Keratinocyte (primary cell): ENCODE data around the gene SMCO4. TPM values are rescaled to one million over a fixed set of nuclear protein-coding genes. Genes with fewer than 3 reads are reported as not detected.

Source experiments
- DNase-seq: peaks from one replicate; pipeline ENCODE4 v3.0.0-alpha.2; 2011; ENCODE audit warnings: low read depth, missing footprints, low spot score
- FAIRE-seq: peaks from 2 replicates; lab custom pipeline; 2011; peaks lifted over from hg19 to GRCh38; lab: Jason Lieb, UNC
- H2AFZ ChIP-seq: 2 replicates; pipeline ENCODE4 v1.6.0; 2012; ENCODE audit warnings: low read length, control low read depth, inconsistent platforms; ENCODE audit not compliant: control insufficient read depth
- H3K27ac ChIP-seq: 2 replicates; pipeline ENCODE4 v1.5.1; 2011; ENCODE audit warnings: low read length; ENCODE audit not compliant: control insufficient read depth, insufficient read depth
- H3K27me3 ChIP-seq: 3 replicates; pipeline ENCODE4 v1.6.0; 2011; ENCODE audit warnings: low read length; ENCODE audit not compliant: control insufficient read depth, insufficient read depth; ENCODE audit errors: extremely low read depth
- H3K36me3 ChIP-seq, 2 experiments: 2 replicates in 1 of 2; 3 replicates in 1 of 2; pipeline ENCODE4 v1.5.1; 2011; ENCODE audit warnings: low read length in 2 of 2, mild to moderate bottlenecking in 1 of 2; ENCODE audit not compliant: control insufficient read depth in 2 of 2, insufficient read depth in 2 of 2; ENCODE audit errors: extremely low read depth in 1 of 2
- H3K4me1 ChIP-seq: 3 replicates; pipeline ENCODE4 v1.5.1; 2011; ENCODE audit warnings: low read length; ENCODE audit not compliant: control insufficient read depth, insufficient read depth; ENCODE audit errors: extremely low read depth
- H3K4me2 ChIP-seq: 3 replicates; pipeline ENCODE4 v1.6.0; 2011; ENCODE audit warnings: low read depth, low read length; ENCODE audit not compliant: control insufficient read depth, insufficient read depth; ENCODE audit errors: extremely low read depth
- H3K4me3 ChIP-seq, 3 experiments: fragments of 200-600 bp in 1 of 3; sonication (generic) in 1 of 3; 2 replicates in 2 of 3; 3 replicates in 1 of 3; pipeline ENCODE4 v1.5.1; 2011 to 2016; ENCODE audit warnings: low read length in 3 of 3, mild to moderate bottlenecking in 3 of 3, control low read depth in 2 of 3, inconsistent platforms in 1 of 3, low read depth in 1 of 3, mixed read lengths in 1 of 3, mixed run types in 1 of 3, moderate library complexity in 1 of 3; ENCODE audit not compliant: control insufficient read depth in 2 of 3, insufficient read depth in 2 of 3; ENCODE audit errors: extremely low read depth in 1 of 3
- H3K79me2 ChIP-seq: 2 replicates; pipeline ENCODE4 v1.6.0; 2012; ENCODE audit warnings: low read length; ENCODE audit not compliant: control insufficient read depth, insufficient read depth
- H3K9ac ChIP-seq: 3 replicates; pipeline ENCODE4 v1.6.0; 2011; ENCODE audit warnings: low read length; ENCODE audit not compliant: control insufficient read depth, insufficient read depth; ENCODE audit errors: extremely low read depth
- H3K9me1 ChIP-seq: 3 replicates; pipeline ENCODE4 v1.6.0; 2011; ENCODE audit warnings: low read length; ENCODE audit not compliant: control insufficient read depth, insufficient read depth; ENCODE audit errors: extremely low read depth
- H3K9me3 ChIP-seq: 2 replicates; pipeline ENCODE4 v1.5.1; 2012; ENCODE audit warnings: low read depth, low read length; ENCODE audit not compliant: control insufficient read depth
- H4K20me1 ChIP-seq: 3 replicates; pipeline ENCODE4 v1.6.0; 2011; ENCODE audit warnings: low read length; ENCODE audit not compliant: control insufficient read depth, insufficient read depth; ENCODE audit errors: extremely low read depth
- CTCF ChIP-seq, 3 experiments: IDR thresholded peaks in 1 of 3; conservative IDR thresholded peaks in 1 of 3; optimal IDR thresholded peaks in 1 of 3; 2 replicates in 2 of 3; 3 replicates in 1 of 3; pipeline versions ENCODE3 to v1.5.1; 2011; ENCODE audit warnings: low read length in 3 of 3, mild to moderate bottlenecking in 3 of 3, moderate library complexity in 2 of 3, control low read depth in 1 of 3, inconsistent platforms in 1 of 3; ENCODE audit not compliant: insufficient read depth in 2 of 3; ENCODE audit errors: extremely low read depth in 1 of 3
- EZH2 ChIP-seq: IDR thresholded peaks from one replicate; pipeline ENCODE4 v1.6.1; 2012; ENCODE audit warnings: inconsistent platforms, mild to moderate bottlenecking, low read length, moderate library complexity
- dilution Hi-C: fragments of 300-500 bp; cut with MboI; formaldehyde crosslinking; loops from one replicate; pipeline ENCODE4 v1.7.0; 2020; ENCODE audit warnings: low sequenced_read_pairs; ENCODE audit not compliant: extremely low pct_ligation_motif_present
- polyA plus RNA-seq, 5 experiments: library from polyadenylated mRNA; depleted of rRNA in 3 of 5; stranded (reverse) in 3 of 5; stranded (forward) in 1 of 5; unstranded in 1 of 5; fragments of >200 nt; gene quantifications; 1 replicate in 1 of 5; 2 replicates in 3 of 5; 3 replicates in 1 of 5; pipeline versions ENCODE4 v1.2.1 to v1.2.3, GENCODE V29; 2011 to 2012; ENCODE audit warnings: missing spikeins in 2 of 5, low read depth in 1 of 5, low replicate concordance in 1 of 5

SMCO4 gene
- polyA plus RNA-seq, 1 donor (not counting 4 experiments of a cell fraction or from before 2014, with no cell fraction given), result 1.5 TPM

GRCh38 chr11:93532806-93533205, 10.4 kb downstream of the SMCO4 start:
- no peaks in the 10 kb centered on the region for H3K79me2 ChIP-seq
- no peaks in the 10 kb centered on the region for H3K9me1 ChIP-seq
- DNase-seq (no peak), FAIRE-seq (no peak)
- H3K9me3 ChIP-seq, result no peaks in the 10 kb centered on the region
- H3K36me3 ChIP-seq, result no peaks in the 10 kb centered on the region
- H3K4me3 ChIP-seq, result no peak overlapping the region
- H3K4me1 ChIP-seq, result peaks cover 5% of the 10 kb centered on the region
- H2AFZ ChIP-seq, result no peak overlapping the region
- H3K27ac ChIP-seq, result no peak overlapping the region
- no peaks in the 10 kb centered on the region for H4K20me1 ChIP-seq
- H3K9ac ChIP-seq, result no peak overlapping the region
- no peaks in the 10 kb centered on the region for H3K27me3 ChIP-seq
- TF ChIP-seq CTCF (optimal IDR thresholded peaks at IDR 0.05 in 1 of 3, IDR thresholded peaks at IDR 0.05 in 1 of 3, conservative IDR thresholded peaks at IDR 0.05 in 1 of 3; ENCODE audit: extremely low read depth in 1 of 3, insufficient read depth in 2 of 3, low read length in 3 of 3) (no peak), EZH2 (no peak)
- dilution Hi-C loops, result no loop called here
- no peak overlapping the region for H3K4me2 ChIP-seq

- TF ChIP-seq EZH2 (no peak), CTCF (optimal IDR thresholded peaks at IDR 0.05 in 1 of 3, IDR thresholded peaks at IDR 0.05 in 1 of 3, conservative IDR thresholded peaks at IDR 0.05 in 1 of 3; ENCODE audit: extremely low read depth in 1 of 3, insufficient read depth in 2 of 3, low read length in 3 of 3) (no peak)
- FAIRE-seq, result no peak
These were observed 10.9 kb downstream of the SMCO4 start for GRCh38 chr11:93532281-93532789.

More at GRCh38 chr11:93532281-93532789, 10.9 kb downstream of the SMCO4 start:
- dilution Hi-C loops, result no loop called here
- Histone ChIP-seq H3K36me3 (no peaks in the 10 kb centered on the region), H3K27ac (no peak overlapping the region), H3K4me2 (no peak overlapping the region), H3K79me2 (no peaks in the 10 kb centered on the region), H3K27me3 (no peaks in the 10 kb centered on the region), H3K9ac (no peak overlapping the region), H3K9me3 (no peaks in the 10 kb centered on the region), H3K4me1 (no peaks in the 10 kb centered on the region), H2AFZ (no peak overlapping the region), H3K4me3 (no peak overlapping the region), H3K9me1 (no peaks in the 10 kb centered on the region), H4K20me1 (no peaks in the 10 kb centered on the region)
- no peak for DNase-seq
